Psoas muscle (tissue), 8 donors: ENCODE results near the gene TNIP2. TPM values are rescaled to one million over a fixed set of nuclear protein-coding genes. Genes with fewer than 3 reads are reported as not detected.
A peak's percentile ranks its signal among the peaks of the same experiment; 100 is the strongest.

Experiments
- ATAC-seq, 4 donors: fragments of 200-7000 bp; cut with Tn5 transposase; one replicate each; pipeline ENCODE4 v1.9.1; 2020; ENCODE audit warnings: moderate library complexity in 3 of 4, mild to moderate bottlenecking in 2 of 4
- DNase-seq, 2 donors: peaks; one replicate each; pipeline ENCODE4 v3.0.0-alpha.2; 2020
- H3K27ac ChIP-seq: fragments of 200-600 bp; one replicate; pipeline ENCODE4 v1.8.0; 2022
- H3K27me3 ChIP-seq, 3 donors: fragments of 200-600 bp in 1 of 3; one replicate each; pipeline versions ENCODE4 v1.6.1 to v1.8.0; 2013 to 2022; ENCODE audit warnings: low read length in 2 of 3, mild to moderate bottlenecking in 2 of 3, moderate library complexity in 1 of 3; ENCODE audit not compliant: insufficient read depth in 3 of 3
- H3K36me3 ChIP-seq, 2 donors: fragments of 200-600 bp in 1 of 2; one replicate each; pipeline versions ENCODE4 v1.6.1 to v1.8.0; 2013 to 2022; ENCODE audit warnings: low read depth in 1 of 2, mild to moderate bottlenecking in 1 of 2, moderate library complexity in 1 of 2; ENCODE audit not compliant: insufficient read depth in 1 of 2
- H3K4me1 ChIP-seq: fragments of 200-600 bp; one replicate; pipeline ENCODE4 v1.8.0; 2022
- H3K4me3 ChIP-seq: fragments of 200-600 bp; one replicate; pipeline ENCODE4 v1.8.0; 2022; ENCODE audit warnings: mild to moderate bottlenecking
- H3K9me3 ChIP-seq: fragments of 200-600 bp; one replicate; pipeline ENCODE4 v1.8.0; 2022
- CTCF ChIP-seq: fragments of 200-600 bp; IDR thresholded peaks from one replicate; pipeline ENCODE4 v1.8.0; 2022; ENCODE audit warnings: antibody characterized with exemption
- WGBS, 3 donors: extraction: QIAGEN DNeasy Blood & Tissue Kit; methylation state at CpG; one replicate each; pipeline versions ENCODE4 v1.1.6 to v1.1.7; 2013; 5-methylcytosine and 5-hydroxymethylcytosine counted together
- intact Hi-C, 2 donors: fragments of 100-400 bp; cut with DNase I; formaldehyde crosslinking; loops; one replicate each; pipeline versions ENCODE4 v1.11.0 to v1.14.2; 2022
- polyA plus RNA-seq, 3 donors: library from polyadenylated mRNA; stranded (reverse); fragments of 200-250 nt; gene quantifications; one replicate each; pipeline ENCODE4 v1.2.3, GENCODE V29; 2013
- total RNA-seq, 4 donors: library from RNA; stranded (reverse); fragmentation: NEBNext Ultra II Directional in 2 of 4; extraction: Animal tissue kit (Norgen Biotek cat#: 25700) in 2 of 4; gene quantifications; one replicate each; pipeline versions ENCODE4 v1.2.1 to v1.2.4, GENCODE V29; 2021 to 2023
- donor health status: healthy with polysubstance abuse.
- donor health status: DM: no; HTN: no; CAD: no; lungs with moderate emphysema.
- donor health status: Bipolar disorder and iron deficiency.
- donor health status: healthy.
- donor health status: DM: yes; HTN: yes; CAD: no.
- donor health status: DM: no; HTN: no; CAD: no.
- donor health status: DM: no; HTN: no; CAD: no.
- donor health status: DM: yes; HTN: yes; CAD: no.

The TNIP2 gene
- total and polyA plus RNA-seq, 7 donors: 16.3 to 66.2 (median 44.6) TPM

- ATAC-seq: no peak
- no peaks in the 10 kb centered on the region for H3K27me3 ChIP-seq
- H3K27ac ChIP-seq: no peak overlapping the region
- H3K36me3 ChIP-seq: no peaks in the 10 kb centered on the region
- H3K9me3 ChIP-seq: no peaks in the 10 kb centered on the region
- peaks cover 39% of the 10 kb centered on the region for H3K4me1 ChIP-seq
- intact Hi-C loops: no loop called here
- TF ChIP-seq CTCF: no peak
- DNase-seq: peak; percentile 17 to 45
- 72 to 74% (median 74%) methylated on average over 14 of the region's 14 CpGs for WGBS, 3 donors
- peak overlapping the region; percentile 42 for H3K4me3 ChIP-seq
Measured at GRCh38 chr4:2799224-2799911, 43.2 kb upstream of the TNIP2 start.

- Histone ChIP-seq H3K27ac (no peak overlapping the region), H3K9me3 (no peaks in the 10 kb centered on the region), H3K4me1 (peaks cover 46% of the 10 kb centered on the region), H3K27me3 (no peaks in the 10 kb centered on the region), H3K36me3 (no peaks in the 10 kb centered on the region), H3K4me3 (peak overlapping the region; percentile 34)
- 60% methylated on average over 28 to 29 of the region's 29 CpGs for WGBS, 3 donors
- intact Hi-C loops: no loop called here
- no peak for TF ChIP-seq CTCF
- DNase-seq (peak; percentile 63 to 82), ATAC-seq (peak in 2 of 4 donors; percentile 6 to 31)
Measured at GRCh38 chr4:2798399-2799223, 42.5 kb upstream of the TNIP2 start.

- Histone ChIP-seq H3K36me3 (no peaks in the 10 kb centered on the region), H3K4me1 (peaks cover 42% of the 10 kb centered on the region), H3K4me3 (peak overlapping the region; percentile 13), H3K27me3 (no peaks in the 10 kb centered on the region), H3K9me3 (no peaks in the 10 kb centered on the region), H3K27ac (peak overlapping the region; percentile 9)
- ATAC-seq (no peak), DNase-seq (peak; percentile 11 to 52)
- TF ChIP-seq CTCF: no peak
- WGBS, 3 donors: 66 to 75% (median 72%) methylated on average over 22 to 23 of the region's 23 CpGs
- intact Hi-C loops: no loop called here
Measured at GRCh38 chr4:2797545-2798305, 41.6 kb upstream of the TNIP2 start.

GRCh38 chr4:2796849-2797544 is 40.9 kb upstream of the TNIP2 start:
- WGBS, 3 donors: 84 to 91% (median 87%) methylated on average over 13 of the region's 13 CpGs
- ATAC-seq: no peak
- DNase-seq: no peak
- H3K36me3 ChIP-seq: no peaks in the 10 kb centered on the region
- peaks cover 39% of the 10 kb centered on the region for H3K4me1 ChIP-seq
- H3K4me3 ChIP-seq: no peak overlapping the region
- H3K9me3 ChIP-seq: no peaks in the 10 kb centered on the region
- H3K27ac ChIP-seq: peak overlapping the region; percentile 5
- intact Hi-C loops: no loop called here
- TF ChIP-seq CTCF: no peak
- H3K27me3 ChIP-seq: no peaks in the 10 kb centered on the region
